ENCODE measurements around the gene EIF3J.

Gene EIF3J

DNA sequence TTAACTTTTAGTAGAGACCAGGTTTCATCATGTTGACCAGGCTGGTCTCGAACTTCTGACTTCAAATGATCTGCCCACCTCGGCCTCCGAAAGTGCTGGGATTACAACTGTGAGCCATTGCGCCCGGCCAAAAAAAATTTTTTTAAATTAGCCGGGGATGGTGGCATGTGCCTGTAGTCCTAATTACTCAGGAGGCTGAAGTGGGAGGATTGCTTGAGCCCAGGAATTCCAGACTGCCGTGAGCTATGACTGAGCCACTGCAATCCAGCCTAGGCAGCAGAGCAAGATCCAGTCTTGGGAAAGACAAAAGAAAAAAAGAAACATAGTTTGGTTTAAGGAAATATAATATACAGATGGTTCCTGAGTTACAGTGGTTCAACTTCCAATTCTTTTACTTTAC, 44.9 kb upstream of the EIF3J start:
- Histone ChIP-seq H3K36me3 (ENCODE audit: insufficient read depth, low read length) (peaks cover 86% of the 10 kb centered on the region; the same call in 1 of the 2 replicates), H3K27me3 (ENCODE audit: insufficient read depth, low read length, poor library complexity, severe bottlenecking) (no peaks in the 10 kb centered on the region), H3K9ac (ENCODE audit: low read depth, low read length, poor library complexity, severe bottlenecking) (no peak overlapping the region), H3K79me2 (ENCODE audit: insufficient read depth, low read length) (no peaks in the 10 kb centered on the region), H2AFZ (ENCODE audit: low read length) (no peak overlapping the region), H4K20me1 (ENCODE audit: insufficient read depth, low read length, poor library complexity, severe bottlenecking) (no peaks in the 10 kb centered on the region), H3K4me2 (ENCODE audit: low read depth, low read length, poor library complexity, severe bottlenecking) (no peak overlapping the region), H3K9me3 (ENCODE audit: insufficient read depth, low read depth, low read length) (no peaks in the 10 kb centered on the region), H3K4me1 (ENCODE audit: insufficient read depth, low read length, poor library complexity, severe bottlenecking) (no peaks in the 10 kb centered on the region), H3K4me3 (ENCODE audit: low read length, poor library complexity, severe bottlenecking) (no peak overlapping the region), H3F3A (ENCODE audit: low read depth) (no peaks in the 10 kb centered on the region), H3K9me2 (replicated peaks; ENCODE audit: low read depth, low read length) (no peaks in the 10 kb centered on the region)
- TF ChIP-seq, protein P1, sequence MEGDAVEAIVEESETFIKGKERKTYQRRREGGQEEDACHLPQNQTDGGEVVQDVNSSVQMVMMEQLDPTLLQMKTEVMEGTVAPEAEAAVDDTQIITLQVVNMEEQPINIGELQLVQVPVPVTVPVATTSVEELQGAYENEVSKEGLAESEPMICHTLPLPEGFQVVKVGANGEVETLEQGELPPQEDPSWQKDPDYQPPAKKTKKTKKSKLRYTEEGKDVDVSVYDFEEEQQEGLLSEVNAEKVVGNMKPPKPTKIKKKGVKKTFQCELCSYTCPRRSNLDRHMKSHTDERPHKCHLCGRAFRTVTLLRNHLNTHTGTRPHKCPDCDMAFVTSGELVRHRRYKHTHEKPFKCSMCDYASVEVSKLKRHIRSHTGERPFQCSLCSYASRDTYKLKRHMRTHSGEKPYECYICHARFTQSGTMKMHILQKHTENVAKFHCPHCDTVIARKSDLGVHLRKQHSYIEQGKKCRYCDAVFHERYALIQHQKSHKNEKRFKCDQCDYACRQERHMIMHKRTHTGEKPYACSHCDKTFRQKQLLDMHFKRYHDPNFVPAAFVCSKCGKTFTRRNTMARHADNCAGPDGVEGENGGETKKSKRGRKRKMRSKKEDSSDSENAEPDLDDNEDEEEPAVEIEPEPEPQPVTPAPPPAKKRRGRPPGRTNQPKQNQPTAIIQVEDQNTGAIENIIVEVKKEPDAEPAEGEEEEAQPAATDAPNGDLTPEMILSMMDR (conservative IDR thresholded peaks at IDR 0.05; ENCODE audit: low read length) = no peak
- TF ChIP-seq EZH2phosphoT487 (IDR thresholded peaks at IDR 0.05; ENCODE audit: borderline replicate concordance) = no peak

DNA sequence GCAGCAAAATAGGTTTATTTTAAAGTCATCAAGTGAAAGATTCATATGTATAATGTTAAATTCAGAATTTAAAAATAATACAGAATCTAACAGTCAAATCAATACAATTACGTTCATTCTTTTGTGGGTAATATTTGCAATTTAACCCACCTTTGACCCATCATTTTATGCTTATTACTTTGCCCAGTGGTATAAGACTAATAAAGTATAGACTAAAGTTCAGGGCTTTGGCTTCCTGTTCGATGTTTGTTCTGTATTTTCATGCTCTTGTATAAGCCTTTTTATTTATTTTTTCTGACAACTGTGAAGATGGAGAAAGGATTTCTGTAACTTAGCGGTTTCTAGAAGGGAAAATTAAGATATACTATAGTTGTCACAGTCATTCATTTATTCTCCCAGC, 44.3 kb upstream of the EIF3J start:
- Histone ChIP-seq H3K79me2 (ENCODE audit: insufficient read depth, low read length) (no peaks in the 10 kb centered on the region), H3K9me3 (ENCODE audit: insufficient read depth, low read depth, low read length) (no peaks in the 10 kb centered on the region), H3K9ac (ENCODE audit: low read depth, low read length, poor library complexity, severe bottlenecking) (no peak overlapping the region), H3K4me3 (ENCODE audit: low read length, poor library complexity, severe bottlenecking) (no peak overlapping the region), H4K20me1 (ENCODE audit: insufficient read depth, low read length, poor library complexity, severe bottlenecking) (no peaks in the 10 kb centered on the region), H3K4me1 (ENCODE audit: insufficient read depth, low read length, poor library complexity, severe bottlenecking) (no peaks in the 10 kb centered on the region), H2AFZ (ENCODE audit: low read length) (no peak overlapping the region), H3K4me2 (ENCODE audit: low read depth, low read length, poor library complexity, severe bottlenecking) (no peak overlapping the region), H3K27me3 (ENCODE audit: insufficient read depth, low read length, poor library complexity, severe bottlenecking) (no peaks in the 10 kb centered on the region), H3K9me2 (replicated peaks; ENCODE audit: low read depth, low read length) (no peaks in the 10 kb centered on the region), H3F3A (ENCODE audit: low read depth) (no peaks in the 10 kb centered on the region), H3K36me3 (ENCODE audit: insufficient read depth, low read length) (peaks cover 85% of the 10 kb centered on the region; the same call in 1 of the 2 replicates)
- TF ChIP-seq EZH2phosphoT487 (IDR thresholded peaks at IDR 0.05; ENCODE audit: borderline replicate concordance) = no peak
- TF ChIP-seq, protein P1 (conservative IDR thresholded peaks at IDR 0.05; ENCODE audit: low read length) = no peak

DNA sequence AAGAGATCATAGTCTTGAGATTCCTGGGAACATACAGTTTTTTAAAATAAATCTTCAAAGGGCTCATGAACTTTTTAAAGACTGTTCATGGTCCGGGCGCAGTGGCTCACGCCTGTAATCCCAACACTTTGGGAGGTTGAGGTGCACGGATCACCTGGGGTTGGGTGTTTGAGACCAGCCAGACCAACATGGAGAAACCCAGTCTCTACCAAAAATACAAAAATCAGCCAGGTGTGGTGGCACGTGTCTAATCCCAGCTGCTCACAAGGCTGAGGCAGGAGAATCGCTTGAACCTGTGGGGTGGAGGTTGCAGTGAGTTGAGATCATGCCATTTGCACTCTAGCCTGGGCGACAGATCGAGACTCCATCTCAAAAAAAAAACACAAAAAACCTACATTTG, 41.4 kb upstream of the EIF3J start:
- Histone ChIP-seq H3K27me3 (ENCODE audit: insufficient read depth, low read length, poor library complexity, severe bottlenecking) (no peaks in the 10 kb centered on the region), H3F3A (ENCODE audit: low read depth) (no peaks in the 10 kb centered on the region), H3K9me3 (ENCODE audit: insufficient read depth, low read depth, low read length) (no peaks in the 10 kb centered on the region), H3K4me1 (ENCODE audit: insufficient read depth, low read length, poor library complexity, severe bottlenecking) (no peaks in the 10 kb centered on the region), H3K9ac (ENCODE audit: low read depth, low read length, poor library complexity, severe bottlenecking) (no peak overlapping the region), H3K79me2 (ENCODE audit: insufficient read depth, low read length) (no peaks in the 10 kb centered on the region), H3K9me2 (replicated peaks; ENCODE audit: low read depth, low read length) (no peaks in the 10 kb centered on the region), H3K4me3 (ENCODE audit: low read length, poor library complexity, severe bottlenecking) (no peak overlapping the region), H2AFZ (ENCODE audit: low read length) (no peak overlapping the region), H3K36me3 (ENCODE audit: insufficient read depth, low read length) (peaks cover 91% of the 10 kb centered on the region), H4K20me1 (ENCODE audit: insufficient read depth, low read length, poor library complexity, severe bottlenecking) (peaks cover under 1% of the 10 kb centered on the region), H3K4me2 (ENCODE audit: low read depth, low read length, poor library complexity, severe bottlenecking) (no peak overlapping the region)
- TF ChIP-seq EZH2phosphoT487 (IDR thresholded peaks at IDR 0.05; ENCODE audit: borderline replicate concordance) = no peak
- TF ChIP-seq, protein P1 (conservative IDR thresholded peaks at IDR 0.05; ENCODE audit: low read length) = no peak

All from Loucy (cell line).